Panc1 (cell line): Measurements from ENCODE around the gene MIEN1. TPM values are rescaled to one million over a fixed set of nuclear protein-coding genes. Genes with fewer than 3 reads are reported as not detected.

Source experiments
- ATAC-seq: fragments of 200-7000 bp; cut with Tn5 transposase; 2 replicates; pipeline ENCODE4 v1.9.1; 2020; ENCODE audit warnings: mild to moderate bottlenecking, moderate library complexity
- BruUV-seq: library from RNA; stranded (reverse); fragments of 400-500 nt; replicated peaks from 2 replicates; lab custom pipeline; 2021; lab: Mats Ljungman, UMichigan
- CTCF ChIA-PET: fragments of 300-600 bp; sonication (Branson Sonifier 250); formaldehyde crosslinking; loops from one replicate; lab custom pipeline; 2022; ENCODE audit warnings: antibody characterized with exemption; lab: Charles Lee
- POLR2A ChIA-PET: fragments of 300-600 bp; sonication (Branson Sonifier 250); formaldehyde crosslinking; loops from one replicate; lab custom pipeline; 2022; ENCODE audit warnings: antibody characterized with exemption; lab: Charles Lee
- DNase-seq: peaks from one replicate; pipeline ENCODE4 v3.0.0-alpha.2; 2010; ENCODE audit warnings: low read depth, low spot score
- H3K27ac ChIP-seq: 2 replicates; pipeline ENCODE4 v1.5.1; 2011; ENCODE audit warnings: mild to moderate bottlenecking, low read length, inconsistent platforms
- H3K27me3 ChIP-seq: fragments of 200-500 bp; sonication (Bioruptor generic); 2 replicates; pipeline ENCODE4 v1.6.0; 2014; ENCODE audit warnings: low read length, inconsistent platforms; ENCODE audit not compliant: control insufficient read depth, insufficient read depth
- H3K36me3 ChIP-seq: fragments of 200-500 bp; sonication (Bioruptor generic); 2 replicates; pipeline ENCODE4 v1.5.1; 2014; ENCODE audit warnings: inconsistent platforms, mild to moderate bottlenecking, low read length, moderate library complexity; ENCODE audit not compliant: control insufficient read depth, insufficient read depth
- H3K4me1 ChIP-seq: 2 replicates; pipeline ENCODE4 v1.5.1; 2011; ENCODE audit warnings: inconsistent platforms, mild to moderate bottlenecking, low read length, moderate library complexity; ENCODE audit not compliant: control insufficient read depth, insufficient read depth
- H3K4me3 ChIP-seq, 2 experiments: 2 replicates each; pipeline ENCODE4 v1.5.1; 2011 to 2012; ENCODE audit warnings: low read depth in 2 of 2, low read length in 2 of 2, mild to moderate bottlenecking in 2 of 2, inconsistent platforms in 1 of 2, moderate library complexity in 1 of 2
- H3K9me3 ChIP-seq: fragments of 200-500 bp; sonication (Bioruptor generic); 2 replicates; pipeline ENCODE4 v1.5.1; 2014; ENCODE audit warnings: low read depth, mild to moderate bottlenecking, inconsistent platforms, low read length, moderate library complexity; ENCODE audit not compliant: control insufficient read depth, insufficient read depth
- POLR2AphosphoS5 ChIP-seq: IDR thresholded peaks from 2 replicates; pipeline ENCODE4 v1.6.1; 2012; ENCODE audit warnings: mild to moderate bottlenecking, low read depth, low read length, moderate library complexity
- SIN3A ChIP-seq: IDR thresholded peaks from 2 replicates; pipeline ENCODE4 v1.6.1; 2012; ENCODE audit warnings: low read depth, mild to moderate bottlenecking, low read length, moderate library complexity, borderline replicate concordance; ENCODE audit not compliant: insufficient read depth
- TCF7L2 ChIP-seq: IDR thresholded peaks from 2 replicates; pipeline ENCODE4 v1.6.1; 2011; ENCODE audit warnings: mild to moderate bottlenecking, low read depth, low read length, inconsistent platforms
- in situ Hi-C: cut with HindIII; loops from 2 replicates; pipeline ENCODE4 v1.10.0; 2016; ENCODE audit warnings: low sequenced_read_pairs, low pct_unique_long_range_greater_than_20kb
- intact Hi-C: fragments of 100-400 bp; cut with micrococcal nuclease; formaldehyde crosslinking; loops from one replicate; pipeline ENCODE4 v1.10.0; 2022; ENCODE audit not compliant: unreplicated experiment
- total RNA-seq: library from RNA; stranded (reverse); gene quantifications from one replicate; pipeline ENCODE4 v1.2.1, GENCODE V29; 2021; ENCODE audit not compliant: unreplicated experiment
- TF ChIP-seq, protein P1 (sequence below), 2 experiments: IDR thresholded peaks; 2 replicates each; pipeline ENCODE4 v1.6.1; 2011 to 2012; ENCODE audit warnings: low read depth in 2 of 2, control low read depth in 1 of 2, low read length in 1 of 2, mild to moderate bottlenecking in 1 of 2, moderate library complexity in 1 of 2; ENCODE audit not compliant: insufficient read depth in 1 of 2
- TF ChIP-seq, protein P2 (sequence below): fragments of 450-650 bp; IDR thresholded peaks from 2 replicates; pipeline ENCODE4 v1.5.1; 2017; ENCODE audit warnings: mild to moderate bottlenecking

The MIEN1 gene
- total RNA-seq, 1 experiment from 2014 or later, result 103 TPM

DNA sequence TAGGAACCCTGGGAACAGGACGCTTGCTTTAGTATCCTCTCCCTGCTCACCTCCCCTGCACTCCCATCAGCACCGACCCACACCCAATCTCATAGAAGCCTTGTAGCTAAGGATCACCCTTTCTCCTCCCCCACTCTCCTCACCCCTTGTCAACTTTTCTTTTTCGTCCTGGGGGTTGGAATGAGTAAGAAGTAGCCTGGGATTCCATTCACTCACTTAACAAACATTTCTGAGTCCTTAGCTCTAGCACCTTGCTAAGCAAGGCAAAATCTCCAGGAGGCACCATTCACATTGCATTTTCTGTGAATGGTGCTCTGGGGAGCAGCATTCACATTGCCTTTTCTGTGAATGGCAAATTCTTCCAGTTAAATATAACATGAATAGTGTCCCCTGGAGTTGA, 41.4 kb downstream of the MIEN1 start:
- TF ChIP-seq, protein P1, sequence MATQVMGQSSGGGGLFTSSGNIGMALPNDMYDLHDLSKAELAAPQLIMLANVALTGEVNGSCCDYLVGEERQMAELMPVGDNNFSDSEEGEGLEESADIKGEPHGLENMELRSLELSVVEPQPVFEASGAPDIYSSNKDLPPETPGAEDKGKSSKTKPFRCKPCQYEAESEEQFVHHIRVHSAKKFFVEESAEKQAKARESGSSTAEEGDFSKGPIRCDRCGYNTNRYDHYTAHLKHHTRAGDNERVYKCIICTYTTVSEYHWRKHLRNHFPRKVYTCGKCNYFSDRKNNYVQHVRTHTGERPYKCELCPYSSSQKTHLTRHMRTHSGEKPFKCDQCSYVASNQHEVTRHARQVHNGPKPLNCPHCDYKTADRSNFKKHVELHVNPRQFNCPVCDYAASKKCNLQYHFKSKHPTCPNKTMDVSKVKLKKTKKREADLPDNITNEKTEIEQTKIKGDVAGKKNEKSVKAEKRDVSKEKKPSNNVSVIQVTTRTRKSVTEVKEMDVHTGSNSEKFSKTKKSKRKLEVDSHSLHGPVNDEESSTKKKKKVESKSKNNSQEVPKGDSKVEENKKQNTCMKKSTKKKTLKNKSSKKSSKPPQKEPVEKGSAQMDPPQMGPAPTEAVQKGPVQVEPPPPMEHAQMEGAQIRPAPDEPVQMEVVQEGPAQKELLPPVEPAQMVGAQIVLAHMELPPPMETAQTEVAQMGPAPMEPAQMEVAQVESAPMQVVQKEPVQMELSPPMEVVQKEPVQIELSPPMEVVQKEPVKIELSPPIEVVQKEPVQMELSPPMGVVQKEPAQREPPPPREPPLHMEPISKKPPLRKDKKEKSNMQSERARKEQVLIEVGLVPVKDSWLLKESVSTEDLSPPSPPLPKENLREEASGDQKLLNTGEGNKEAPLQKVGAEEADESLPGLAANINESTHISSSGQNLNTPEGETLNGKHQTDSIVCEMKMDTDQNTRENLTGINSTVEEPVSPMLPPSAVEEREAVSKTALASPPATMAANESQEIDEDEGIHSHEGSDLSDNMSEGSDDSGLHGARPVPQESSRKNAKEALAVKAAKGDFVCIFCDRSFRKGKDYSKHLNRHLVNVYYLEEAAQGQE (IDR thresholded peaks at IDR 0.05; ENCODE audit: insufficient read depth in 1 of 2, low read depth in 2 of 2, low read length in 1 of 2), result no peak
- TF ChIP-seq SIN3A (no peak), POLR2AphosphoS5 (no peak), TCF7L2 (no peak)
- TF ChIP-seq, protein P2, sequence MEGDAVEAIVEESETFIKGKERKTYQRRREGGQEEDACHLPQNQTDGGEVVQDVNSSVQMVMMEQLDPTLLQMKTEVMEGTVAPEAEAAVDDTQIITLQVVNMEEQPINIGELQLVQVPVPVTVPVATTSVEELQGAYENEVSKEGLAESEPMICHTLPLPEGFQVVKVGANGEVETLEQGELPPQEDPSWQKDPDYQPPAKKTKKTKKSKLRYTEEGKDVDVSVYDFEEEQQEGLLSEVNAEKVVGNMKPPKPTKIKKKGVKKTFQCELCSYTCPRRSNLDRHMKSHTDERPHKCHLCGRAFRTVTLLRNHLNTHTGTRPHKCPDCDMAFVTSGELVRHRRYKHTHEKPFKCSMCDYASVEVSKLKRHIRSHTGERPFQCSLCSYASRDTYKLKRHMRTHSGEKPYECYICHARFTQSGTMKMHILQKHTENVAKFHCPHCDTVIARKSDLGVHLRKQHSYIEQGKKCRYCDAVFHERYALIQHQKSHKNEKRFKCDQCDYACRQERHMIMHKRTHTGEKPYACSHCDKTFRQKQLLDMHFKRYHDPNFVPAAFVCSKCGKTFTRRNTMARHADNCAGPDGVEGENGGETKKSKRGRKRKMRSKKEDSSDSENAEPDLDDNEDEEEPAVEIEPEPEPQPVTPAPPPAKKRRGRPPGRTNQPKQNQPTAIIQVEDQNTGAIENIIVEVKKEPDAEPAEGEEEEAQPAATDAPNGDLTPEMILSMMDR, result no peak
- in situ Hi-C loops, result no loop called here
- Histone ChIP-seq H3K36me3 (no peaks in the 10 kb centered on the region; the same call in 1 of the 2 replicates), H3K4me1 (0 out of 2 replicates have a peak, but pooled peaks cover 3% of the 10 kb centered on the region), H3K27me3 (no peaks in the 10 kb centered on the region), H3K9me3 (peaks cover 4% of the 10 kb centered on the region; the same call in 1 of the 2 replicates), H3K4me3 (peak overlapping the region in 1 of 2 experiments; percentile 78; a peak in 2 of 4 replicates), H3K27ac (no peak overlapping the region)
- POLR2A ChIA-PET, result no interaction called here
- no peak for ATAC-seq
- BruUV-seq, result no TSS peak
- DNase-seq, result no peak
- intact Hi-C loops, result no loop called here
- CTCF ChIA-PET, result no interaction called here

GRCh38 chr17:39688475-39688835, 41.9 kb downstream of the MIEN1 start:
- H3K9me3 ChIP-seq, result peaks cover 4% of the 10 kb centered on the region; the same call in 1 of the 2 replicates
- ChIA-PET POLR2A (no interaction called here), CTCF (interaction anchor here (0.5 kb wide), 1 partner anchor 42 kb away, joined by 10 read pairs; the partner anchor contains the start of gene MIEN1)
- TF ChIP-seq SIN3A (no peak), POLR2AphosphoS5 (no peak), TCF7L2 (no peak)
- TF ChIP-seq, protein P2, result no peak
- TF ChIP-seq, protein P1 (IDR thresholded peaks at IDR 0.05; ENCODE audit: insufficient read depth in 1 of 2, low read depth in 2 of 2, low read length in 1 of 2), result no peak
- H3K4me1 ChIP-seq, result 0 out of 2 replicates have a peak, but pooled peaks cover 3% of the 10 kb centered on the region
- peak overlapping the region; percentile 56 to 78 for H3K4me3 ChIP-seq
- H3K27ac ChIP-seq, result peak overlapping the region; percentile 83
- no peaks in the 10 kb centered on the region; the same call in 1 of the 2 replicates for H3K36me3 ChIP-seq
- in situ Hi-C loops, result no loop called here
- BruUV-seq, result no TSS peak
- DNase-seq (no peak), ATAC-seq (no peak)
- no peaks in the 10 kb centered on the region for H3K27me3 ChIP-seq
- intact Hi-C loops, result no loop called here
